ENCODE measurements around the gene MCF2L.
"Not testable (repeated sequence)": the region's sequence is repeated elsewhere in the genome, so short reads cannot be mapped to it uniquely, and the experiment has no call there.

MCF2L gene

GRCh38 chr13:113096052-113096744 lies 127.2 kb downstream of the MCF2L start:
- no peak for DNase-seq (ENCODE audit: low read depth)
- no peak overlapping the region for H3K4me3 ChIP-seq (ENCODE audit: low read depth, low read length)
- TF ChIP-seq CTCF (conservative IDR thresholded peaks at IDR 0.05; ENCODE audit: low read depth, low read length): no peak

- H3K4me3 ChIP-seq (ENCODE audit: low read depth, low read length): no peak overlapping the region
- TF ChIP-seq CTCF (conservative IDR thresholded peaks at IDR 0.05; ENCODE audit: low read depth, low read length): no peak
- no peak for DNase-seq (ENCODE audit: low read depth)
These were observed 127.8 kb downstream of the MCF2L start for GRCh38 chr13:113096745-113097305.

- TF ChIP-seq CTCF (conservative IDR thresholded peaks at IDR 0.05; ENCODE audit: low read depth, low read length): no peak
- no peak for DNase-seq (ENCODE audit: low read depth)
- H3K4me3 ChIP-seq (ENCODE audit: low read depth, low read length): no peak overlapping the region
These were observed 128.6 kb downstream of the MCF2L start for GRCh38 chr13:113097651-113098050.

GRCh38 chr13:113098162-113098732 lies 129.2 kb downstream of the MCF2L start:
- H3K4me3 ChIP-seq (ENCODE audit: low read depth, low read length): no peak overlapping the region
- peak; percentile 14 for TF ChIP-seq CTCF (conservative IDR thresholded peaks at IDR 0.05; ENCODE audit: low read depth, low read length)
- DNase-seq (ENCODE audit: low read depth): peak; percentile 52

GRCh38 chr13:113099142-113099541 lies 130.1 kb downstream of the MCF2L start:
- TF ChIP-seq CTCF (conservative IDR thresholded peaks at IDR 0.05; ENCODE audit: low read depth, low read length): no peak
- H3K4me3 ChIP-seq (ENCODE audit: low read depth, low read length): no peak overlapping the region
- DNase-seq (ENCODE audit: low read depth): no peak

GRCh38 chr13:113102302-113102701 lies 133.3 kb downstream of the MCF2L start:
- not testable (repeated sequence) for H3K4me3 ChIP-seq (ENCODE audit: low read depth, low read length)

GRCh38 chr13:113102727-113103126 lies 133.7 kb downstream of the MCF2L start:
- DNase-seq (ENCODE audit: low read depth): no peak
- H3K4me3 ChIP-seq (ENCODE audit: low read depth, low read length): no peak overlapping the region
- TF ChIP-seq CTCF (conservative IDR thresholded peaks at IDR 0.05; ENCODE audit: low read depth, low read length): no peak

More at GRCh38 chr13:113102302-113102701, 133.3 kb downstream of the MCF2L start:
- DNase-seq (ENCODE audit: low read depth): not testable (repeated sequence)
